GM21367 (cell line): ENCODE measurements around the gene SH3BP2.
A peak's percentile ranks its signal among the peaks of the same experiment; 100 is the strongest.

Source experiments
- ATAC-seq: cut with Tn5 transposase; IDR thresholded peaks from one replicate; pipeline ENCODE4 v1.9.1; 2021; ENCODE audit not compliant: unreplicated experiment

Gene SH3BP2

DNA sequence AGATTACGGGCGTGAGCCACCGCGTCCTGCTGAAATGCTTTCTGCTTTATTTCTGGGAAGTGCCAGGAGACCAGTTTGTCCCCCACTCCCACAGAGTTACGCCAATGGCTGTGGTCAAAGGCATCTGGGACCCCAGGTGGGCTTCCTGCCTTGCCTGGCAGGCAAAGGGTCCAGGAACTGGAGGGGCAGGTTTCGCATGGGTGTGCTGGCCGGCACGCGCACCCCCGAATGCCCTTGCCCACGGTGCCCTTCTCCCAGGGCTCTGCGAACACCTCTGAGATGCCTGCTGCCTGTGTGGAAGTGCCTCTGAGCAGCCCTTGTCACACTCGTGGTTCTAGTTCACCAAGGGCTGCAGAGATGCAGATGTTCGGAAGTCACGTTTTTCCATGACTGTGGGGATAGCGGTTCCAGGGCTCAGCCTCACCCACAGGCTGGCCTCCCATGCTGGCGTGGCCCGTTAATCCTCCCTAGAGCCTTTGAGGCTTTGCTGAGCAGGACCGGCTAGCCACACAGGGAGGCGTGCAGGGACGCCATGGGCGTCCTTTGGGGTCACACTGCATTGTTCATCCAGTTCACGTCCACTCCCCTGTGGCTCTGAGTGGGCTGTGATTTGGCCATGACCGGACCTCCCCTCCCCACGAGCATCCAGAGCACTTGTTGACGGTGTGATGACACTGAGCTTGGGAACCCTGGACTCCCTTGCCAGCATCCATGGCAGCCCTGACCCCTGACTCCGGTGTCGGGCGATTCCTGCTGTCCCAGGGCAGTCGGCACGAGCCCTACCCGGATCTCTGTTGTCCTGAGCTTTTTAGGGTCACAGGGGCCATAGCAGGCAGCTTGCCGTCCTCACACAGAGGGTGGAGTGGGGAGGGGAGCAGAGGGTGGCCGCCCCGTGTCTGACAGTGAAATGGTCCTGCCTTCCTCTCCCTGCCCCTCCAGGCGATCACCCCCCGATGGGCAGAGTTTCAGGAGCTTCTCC, 38.0 kb downstream of the SH3BP2 start:
- ATAC-seq, result no peak

- no peak for ATAC-seq
Observed at GRCh38 chr4:2831611-2832308, 38.9 kb downstream of the SH3BP2 start.

- peak; percentile 74 for ATAC-seq
Observed at GRCh38 chr4:2832309-2832980, 39.6 kb downstream of the SH3BP2 start.

DNA sequence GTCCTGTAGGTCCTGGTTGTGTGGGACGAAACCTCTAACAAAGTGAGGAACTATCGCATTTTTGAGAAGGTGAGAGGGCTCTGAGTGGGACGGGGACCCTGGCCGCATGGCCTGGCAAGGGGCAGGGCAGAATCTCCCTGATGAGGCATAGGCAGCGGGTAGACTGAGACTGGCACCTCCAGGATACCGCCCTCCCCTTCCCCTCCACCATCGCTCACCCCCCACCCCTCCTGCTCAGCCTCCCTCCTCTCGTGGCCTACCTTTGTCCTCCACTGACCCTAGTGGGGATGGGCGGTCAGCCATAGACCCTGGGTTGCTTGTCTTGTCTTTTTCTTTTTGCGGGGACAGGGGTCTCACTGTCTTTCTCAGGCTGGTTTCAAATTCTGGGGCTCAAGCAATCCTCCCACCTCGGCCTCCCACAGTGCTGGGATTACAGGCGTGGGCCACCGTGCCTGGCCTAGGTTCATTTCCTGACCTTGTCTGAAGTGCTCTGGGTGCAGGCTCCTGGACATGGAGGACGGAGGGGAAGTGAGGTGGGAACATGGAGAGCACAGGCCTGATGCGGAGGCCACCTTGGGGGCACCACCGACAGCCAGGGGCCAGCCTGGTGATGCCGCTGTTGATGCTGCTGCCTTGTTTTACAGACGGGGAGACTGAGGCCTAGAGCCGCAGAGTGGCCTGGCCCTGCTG, 40.2 kb downstream of the SH3BP2 start:
- ATAC-seq, result no peak

GRCh38 chr4:2833671-2834000, 40.8 kb downstream of the SH3BP2 start:
- ATAC-seq, result no peak

GRCh38 chr4:2834001-2834921, 41.4 kb downstream of the SH3BP2 start:
- ATAC-seq, result no peak

- no peak for ATAC-seq
Observed at GRCh38 chr4:2835978-2836377, 43.1 kb downstream of the SH3BP2 start.

DNA sequence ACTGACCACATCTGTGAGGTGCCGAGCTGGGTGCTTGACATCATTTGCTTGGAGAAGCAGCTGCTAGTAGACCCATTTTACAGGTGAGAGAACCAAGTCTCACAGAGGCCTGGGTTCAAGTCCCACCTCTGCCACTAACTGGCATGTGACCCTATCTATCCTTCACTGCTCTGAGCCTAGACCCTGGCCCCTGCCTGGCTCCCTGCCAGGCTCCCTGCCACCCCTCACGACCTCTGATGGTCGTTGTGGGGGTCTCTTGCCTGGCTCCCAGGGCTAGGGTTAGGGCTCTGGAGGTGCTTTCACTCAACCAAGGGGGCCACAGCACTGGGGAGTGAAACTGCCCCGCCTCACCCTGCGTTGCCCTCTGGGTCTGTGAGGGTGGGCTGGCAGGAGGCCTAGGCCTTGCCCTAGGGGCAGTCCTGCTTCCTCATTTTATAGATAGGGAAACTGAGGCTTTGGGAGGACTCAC, 43.5 kb downstream of the SH3BP2 start:
- ATAC-seq, result no peak

DNA sequence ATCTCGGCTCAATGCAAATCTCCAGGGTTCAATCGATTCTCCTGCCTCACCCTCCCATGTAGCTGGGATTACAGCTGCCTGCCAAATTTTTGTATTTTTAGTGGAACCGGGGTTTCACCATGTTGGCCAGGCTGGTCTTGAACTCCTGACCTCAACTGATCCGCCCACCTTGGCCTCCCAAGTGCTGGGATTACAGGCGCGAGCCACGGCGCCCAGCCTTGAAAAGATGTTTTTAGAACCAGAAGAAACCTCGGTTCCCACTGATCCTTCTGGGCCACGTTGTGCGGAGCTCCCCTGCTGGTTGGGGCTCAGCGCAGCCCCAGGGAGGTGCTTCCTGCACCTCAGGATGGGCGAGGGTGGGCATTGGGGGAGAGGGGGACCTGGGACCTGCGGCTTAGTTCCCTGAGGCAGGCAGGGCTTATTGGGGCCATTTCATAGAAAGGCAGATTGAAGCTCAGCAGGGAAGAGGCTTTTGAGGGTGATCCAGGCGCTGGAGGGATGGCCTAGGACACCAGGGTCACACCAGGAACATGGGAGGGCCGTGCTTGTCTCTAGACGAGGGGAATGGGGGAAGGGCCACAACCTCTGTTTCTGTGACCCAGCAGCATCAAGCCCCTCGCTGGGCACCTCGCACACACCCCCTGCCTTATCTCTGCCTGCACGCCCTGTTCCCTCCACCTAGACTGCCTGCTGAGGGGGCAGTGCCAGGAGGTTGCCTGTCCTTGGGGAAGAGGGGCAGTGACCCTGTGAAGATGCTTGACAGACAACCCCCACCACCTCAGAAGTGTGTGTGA, 44.4 kb downstream of the SH3BP2 start:
- ATAC-seq, result no peak

DNA sequence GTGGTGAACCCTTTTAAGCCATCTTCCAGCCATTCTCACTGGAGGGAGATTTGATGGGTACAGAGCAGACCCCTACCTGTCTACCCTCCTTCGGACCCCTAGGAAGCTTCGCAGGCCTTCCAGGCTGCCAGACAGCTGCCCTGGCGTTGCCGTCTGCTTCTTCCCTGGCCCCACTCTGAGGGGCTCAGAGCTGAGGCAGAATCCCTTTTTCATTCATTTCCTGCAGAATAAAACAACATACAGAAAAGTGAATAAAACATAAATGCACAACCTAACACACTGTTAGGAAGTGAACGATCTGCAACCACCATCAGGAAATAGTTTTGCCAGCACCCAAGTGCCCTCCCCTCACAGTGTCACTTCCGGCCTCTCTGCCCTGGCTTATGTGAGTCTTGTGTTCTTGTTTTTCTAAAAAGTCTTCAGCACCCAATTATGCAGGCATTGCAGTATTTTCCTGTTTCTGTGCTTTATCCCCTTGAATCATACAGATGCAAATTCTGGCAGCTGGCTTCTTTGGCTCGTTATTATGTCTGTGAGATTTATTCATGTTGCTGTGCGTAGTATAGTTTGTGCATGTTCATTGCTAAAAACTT, 45.1 kb downstream of the SH3BP2 start:
- no peak for ATAC-seq

DNA sequence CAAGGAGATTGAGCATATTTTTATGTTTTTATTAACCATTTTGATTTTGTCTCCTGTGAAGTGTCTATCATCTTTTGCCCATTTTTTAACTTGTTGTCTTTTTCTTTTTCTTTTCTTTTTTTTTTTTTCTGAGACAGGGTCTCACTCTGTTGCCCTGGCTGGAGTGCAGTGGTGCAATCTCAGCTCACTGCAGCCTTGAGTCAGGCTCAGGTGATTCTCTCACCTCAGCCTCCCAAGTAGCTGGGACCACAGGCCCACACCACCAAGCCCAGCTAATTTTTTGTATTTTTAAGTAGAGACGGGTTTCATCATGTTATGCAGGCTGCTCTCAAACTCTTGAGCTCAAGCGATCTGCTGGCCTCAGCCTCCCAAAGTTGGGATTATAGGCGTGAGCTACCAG, 46.2 kb downstream of the SH3BP2 start:
- ATAC-seq, result no peak

DNA sequence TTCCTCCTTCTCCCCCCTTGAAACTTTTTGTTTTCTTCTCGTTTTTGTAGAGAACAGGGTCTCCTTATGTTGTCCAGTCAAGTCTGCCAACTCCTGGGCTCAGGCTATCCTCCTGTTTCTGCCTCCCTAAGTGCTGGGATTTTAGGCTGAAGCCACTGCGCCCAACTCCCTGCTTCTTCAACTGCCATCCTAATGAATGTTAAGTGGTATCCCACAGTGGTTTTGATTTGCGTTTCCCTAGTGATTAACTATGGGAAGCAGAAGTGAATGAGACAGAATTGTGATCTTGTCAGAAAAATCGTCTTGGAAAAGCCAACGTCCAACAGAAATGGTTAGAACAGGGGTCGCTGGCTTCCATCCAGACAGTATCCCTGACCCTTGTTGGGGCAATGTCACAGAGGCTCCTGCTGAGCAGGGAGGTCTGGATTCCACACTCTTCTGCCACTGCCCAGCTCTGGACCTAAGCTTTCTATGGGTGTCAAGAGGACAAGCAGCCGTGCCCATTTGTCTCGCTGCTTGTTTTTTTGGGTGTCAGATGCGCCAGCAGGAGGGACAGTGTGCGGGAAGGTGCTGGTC, 49.9 kb downstream of the SH3BP2 start:
- peak; percentile 8 for ATAC-seq

DNA sequence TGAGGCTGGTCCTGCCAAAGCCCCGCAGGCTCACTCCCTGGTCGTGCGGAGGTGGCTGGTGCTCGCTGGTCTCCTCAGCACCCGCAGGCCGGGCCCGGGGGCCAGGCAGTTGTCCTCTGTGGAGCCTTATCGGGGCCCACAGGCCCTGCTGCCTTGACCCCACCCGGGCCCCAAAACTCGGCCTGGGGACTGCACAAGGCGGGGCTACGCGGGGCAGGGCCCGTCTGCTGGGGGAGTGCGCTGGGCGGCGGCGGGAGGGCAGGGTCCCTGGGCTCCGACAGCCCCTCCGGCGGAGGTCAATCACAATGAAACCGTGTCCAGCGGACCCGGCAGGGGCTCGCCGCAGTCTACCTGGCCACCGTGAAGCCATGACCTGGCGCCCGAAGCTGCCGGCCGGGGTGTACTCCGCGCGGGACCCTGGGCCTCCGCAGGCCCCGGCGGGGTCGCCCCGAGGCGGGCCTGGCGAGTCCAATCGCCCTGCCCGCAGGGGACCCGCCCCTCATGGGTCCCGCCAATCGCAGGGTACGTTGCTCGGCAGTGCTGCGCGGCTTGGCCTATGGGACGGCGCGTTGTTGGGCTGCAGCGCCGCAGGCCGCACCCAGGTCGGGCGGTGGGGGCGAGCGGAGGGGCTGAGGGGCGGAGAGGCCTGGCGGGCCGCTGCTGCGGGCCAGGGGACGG, 50.5 kb downstream of the SH3BP2 start, which contains the start of gene ADD1:
Gene ADD1 (plus strand): TSS at position 582 of the 678 bp plus-strand sequence. CDS start 32,072 bp downstream, outside the sequence.
- ATAC-seq, result peak; percentile 71

GRCh38 chr4:2843941-2844584, 51.2 kb downstream of the SH3BP2 start:
- ATAC-seq, result peak; percentile 5

DNA sequence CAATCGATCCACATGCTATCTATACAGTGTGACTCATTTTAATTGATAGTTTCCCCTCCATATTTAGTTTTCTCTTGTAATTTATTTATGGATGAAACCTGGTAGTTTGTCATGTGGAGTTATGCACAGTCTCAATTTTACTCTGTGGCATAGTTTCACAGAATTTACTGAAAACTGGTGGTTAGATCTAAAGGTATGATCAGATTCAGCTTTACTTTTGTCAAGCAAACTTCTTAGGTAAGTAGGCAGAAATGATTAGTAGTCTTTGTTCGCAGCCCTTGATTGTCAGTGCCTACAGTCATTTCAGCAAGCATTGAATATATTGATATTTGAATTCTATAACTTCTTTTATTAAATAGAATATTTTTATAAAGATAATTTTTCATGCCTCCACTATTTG, 53.3 kb downstream of the SH3BP2 start:
- no peak for ATAC-seq

DNA sequence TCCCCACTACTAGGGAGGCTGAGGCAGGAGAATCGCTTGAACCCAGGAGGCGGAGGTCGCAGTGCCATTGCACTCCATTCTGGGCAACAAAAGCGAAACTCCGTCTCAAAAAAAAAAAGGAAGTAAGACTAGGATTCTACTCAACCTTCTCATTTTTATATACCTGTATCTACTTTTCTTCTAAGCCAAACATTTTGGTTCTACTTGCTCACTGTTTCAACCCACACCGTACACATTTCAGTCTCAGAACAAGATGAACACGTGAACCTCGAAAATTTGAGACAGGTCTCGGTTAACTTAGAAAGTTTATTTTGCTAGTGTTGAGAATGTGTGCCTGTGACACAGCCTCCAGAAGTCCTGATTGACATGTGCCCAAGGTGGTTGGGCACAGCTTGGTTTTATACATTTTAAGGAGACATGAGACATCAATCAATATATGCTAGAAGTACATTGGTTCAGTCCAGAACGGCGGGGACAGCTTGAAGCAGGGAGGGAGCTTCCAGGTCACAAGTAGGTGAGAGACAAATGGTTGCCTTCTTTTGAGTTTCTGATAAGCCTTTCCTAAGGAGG, 54.5 kb downstream of the SH3BP2 start:
- no peak for ATAC-seq

DNA sequence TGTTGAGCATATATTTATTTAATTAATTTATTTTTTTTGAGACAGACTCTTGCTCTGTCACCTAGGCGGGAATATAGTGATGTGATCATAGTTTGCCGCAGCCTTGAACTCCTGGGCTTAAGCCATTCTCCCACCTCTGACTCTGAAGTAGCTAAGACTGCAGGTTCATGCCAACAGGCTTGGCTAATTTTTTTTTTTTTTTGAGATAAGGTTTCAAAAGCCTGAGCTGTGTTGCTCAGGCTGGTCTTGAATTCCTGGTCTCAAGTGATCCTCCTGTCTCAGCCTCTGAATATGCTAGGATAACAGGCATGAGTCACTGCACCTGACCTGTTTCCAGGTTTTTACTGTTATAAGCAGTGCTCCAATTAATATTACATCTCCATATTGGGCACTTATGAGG, 55.6 kb downstream of the SH3BP2 start:
- no peak for ATAC-seq
